Pons (tissue), 1 donor: ENCODE results near the gene RPS6KC1.

Experiments
- DNase-seq: peaks from one replicate; pipeline ENCODE4 v3.0.0-alpha.2; 2016; ENCODE audit warnings: low spot score

Gene RPS6KC1

DNA sequence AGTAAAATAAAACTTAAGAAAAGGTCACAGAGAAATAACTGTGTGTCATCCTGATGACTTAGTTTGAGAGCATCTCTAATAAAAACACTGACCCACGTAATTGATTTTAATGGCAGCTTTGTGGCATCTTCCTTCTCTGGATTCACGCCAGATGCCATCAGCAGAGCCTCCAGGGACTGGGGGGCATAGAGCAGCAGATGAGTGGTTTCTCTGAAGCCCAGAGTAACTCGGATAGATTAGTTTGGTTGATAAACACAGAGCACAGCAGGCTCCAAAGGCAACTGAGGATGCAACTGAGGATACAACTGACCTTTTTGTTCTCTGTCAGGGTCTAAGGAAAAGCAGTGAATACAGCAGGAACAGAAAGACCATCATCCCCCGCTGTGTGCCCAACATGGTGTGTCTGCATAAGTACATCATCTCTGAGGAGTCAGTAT, 180.8 kb downstream of the RPS6KC1 start:
- DNase-seq, result peak; percentile 14

DNA sequence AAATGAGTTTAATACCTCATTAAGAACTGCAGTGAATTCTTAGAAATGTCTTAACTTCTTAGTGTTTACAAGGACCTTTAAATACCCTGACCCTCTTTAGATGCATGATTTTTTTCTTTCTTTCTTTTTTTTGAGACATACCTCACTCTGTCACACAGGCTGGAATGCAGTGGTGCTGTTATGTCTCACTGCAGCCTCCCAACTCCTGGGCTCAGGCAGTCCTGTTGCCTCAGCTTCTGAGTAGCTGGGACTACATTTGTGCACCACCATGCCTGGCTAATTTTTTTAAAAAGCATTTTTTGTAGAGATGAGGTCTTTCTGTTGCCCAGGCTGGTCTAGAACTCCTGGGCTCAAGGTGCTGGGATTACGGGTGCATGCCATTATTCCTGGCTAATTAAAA, 191.8 kb downstream of the RPS6KC1 start:
- DNase-seq, result no peak

DNA sequence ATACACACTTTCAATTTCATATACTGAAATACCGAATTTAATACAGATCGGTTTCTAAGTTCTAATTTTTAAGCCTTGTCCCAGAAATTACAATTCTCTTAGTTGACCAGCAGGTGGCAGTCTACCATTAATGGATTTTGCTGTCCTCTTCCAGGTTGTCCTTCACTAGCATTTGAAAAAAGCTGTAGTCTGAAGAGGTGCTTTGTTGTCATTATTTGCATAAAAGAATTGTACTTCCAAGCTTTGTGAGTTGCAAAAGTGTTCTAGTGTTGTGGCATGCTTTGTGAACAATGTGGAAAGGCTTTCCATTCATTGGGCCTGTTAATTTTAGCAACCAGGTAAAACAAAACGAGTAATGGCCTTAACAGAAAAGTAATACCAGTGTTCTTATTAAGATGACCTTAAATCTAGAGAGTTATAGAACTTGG, 193.6 kb downstream of the RPS6KC1 start:
- peak; percentile 66 for DNase-seq

DNA sequence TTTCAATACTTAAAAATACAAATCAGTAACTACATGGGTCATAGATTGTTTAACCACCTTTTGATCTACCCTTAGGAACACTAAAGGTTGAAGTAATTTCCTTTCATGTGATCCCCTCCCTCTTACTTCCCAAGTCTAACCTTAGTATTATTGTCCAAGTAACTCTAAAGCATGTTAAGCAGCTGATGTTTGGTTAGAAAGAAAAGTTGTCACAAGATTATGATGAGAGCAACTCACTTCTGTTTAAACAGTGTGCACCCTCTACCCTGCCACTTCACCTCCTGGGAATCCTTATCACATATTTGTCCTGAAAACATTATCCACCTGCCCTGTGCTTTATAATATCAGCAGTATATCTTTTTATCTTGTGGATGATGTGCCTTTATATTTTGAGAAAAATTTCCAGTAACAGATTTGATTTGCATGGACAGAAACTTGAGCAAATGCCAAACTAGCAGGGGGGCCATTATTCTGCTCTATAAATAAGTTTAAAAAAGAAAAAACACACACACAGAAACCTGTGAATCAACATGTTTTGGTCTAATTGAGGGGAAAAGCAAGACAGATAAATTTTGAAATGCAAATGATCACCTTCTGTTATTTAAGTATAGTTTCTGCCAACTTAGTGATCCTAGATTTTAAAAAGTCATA, 194.3 kb downstream of the RPS6KC1 start:
- DNase-seq, result no peak

DNA sequence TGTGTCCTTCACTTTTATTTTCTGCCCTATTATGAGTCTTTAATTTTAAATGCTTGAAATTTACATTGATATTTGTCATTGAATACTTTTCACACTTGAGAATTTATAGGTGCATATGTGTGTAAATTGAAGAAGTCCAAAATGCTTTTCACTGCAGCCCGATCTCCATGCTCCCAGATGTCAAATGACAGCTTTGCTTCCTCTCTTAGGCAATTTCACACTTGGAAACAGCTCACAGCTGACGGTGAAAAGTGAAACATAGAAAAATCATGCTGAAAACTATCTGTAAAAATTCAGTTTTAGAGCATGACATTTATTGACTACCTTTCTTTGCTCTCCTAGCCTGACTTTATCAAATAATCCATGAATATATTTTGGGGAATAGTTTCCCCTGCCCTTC, 196.0 kb downstream of the RPS6KC1 start:
- no peak for DNase-seq

DNA sequence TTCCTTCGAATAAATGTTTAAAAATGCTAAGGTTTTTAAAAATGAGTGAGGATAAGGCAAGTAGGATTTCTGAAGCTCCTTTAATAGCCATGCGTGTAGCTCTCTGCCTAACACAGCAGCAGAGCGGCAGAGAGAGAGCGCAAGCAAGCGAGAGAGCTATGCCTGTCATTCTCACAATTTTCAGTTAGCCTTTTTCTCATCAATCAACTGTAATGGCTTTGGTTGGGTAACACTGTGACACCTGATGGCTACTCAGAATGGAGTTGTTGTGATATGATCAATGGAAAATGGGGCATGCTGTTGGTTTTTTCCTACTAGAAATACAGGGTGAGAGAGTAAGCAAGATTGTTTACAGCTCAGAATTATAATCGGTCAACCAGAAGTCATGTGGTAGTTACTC, 198.4 kb downstream of the RPS6KC1 start:
- no peak for DNase-seq

DNA sequence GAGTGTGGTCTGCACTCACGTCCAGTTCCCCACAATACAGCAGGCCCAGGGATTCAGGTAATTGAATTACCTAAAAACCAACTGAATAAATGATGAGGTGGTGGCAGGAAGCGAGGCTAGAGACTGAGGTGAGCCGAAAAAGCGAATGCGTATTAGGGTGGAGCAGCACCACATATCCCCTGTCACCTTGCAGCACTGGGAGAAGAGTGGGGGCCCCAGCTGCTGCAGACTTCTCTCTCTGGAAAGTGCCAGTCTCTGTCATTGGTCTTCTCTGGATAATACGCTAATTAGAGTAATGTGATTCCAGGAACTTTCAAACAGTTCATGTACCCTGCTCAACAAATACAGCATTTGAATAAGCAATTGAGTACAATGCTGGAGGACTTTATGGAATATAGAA, 199.0 kb downstream of the RPS6KC1 start:
- no peak for DNase-seq

DNA sequence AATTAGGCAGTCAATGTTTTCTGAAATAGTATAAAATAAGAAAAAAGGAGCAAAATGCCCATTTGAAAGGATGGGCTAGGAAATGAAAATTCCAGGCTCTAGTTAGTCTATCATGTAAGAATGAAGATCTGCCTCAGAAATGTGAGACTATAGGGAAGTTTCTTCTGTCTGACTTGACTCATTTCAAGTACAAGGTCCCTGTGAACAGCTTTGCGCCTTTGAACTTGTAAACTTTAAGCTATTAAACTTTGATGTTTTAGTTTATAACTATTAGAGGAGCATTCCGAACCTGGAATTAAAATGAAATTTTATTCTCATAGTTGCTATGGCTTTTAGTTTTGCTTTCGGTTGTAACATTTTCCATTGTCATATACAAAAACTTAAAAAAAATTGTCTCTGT, 199.4 kb downstream of the RPS6KC1 start:
- no peak for DNase-seq

DNA sequence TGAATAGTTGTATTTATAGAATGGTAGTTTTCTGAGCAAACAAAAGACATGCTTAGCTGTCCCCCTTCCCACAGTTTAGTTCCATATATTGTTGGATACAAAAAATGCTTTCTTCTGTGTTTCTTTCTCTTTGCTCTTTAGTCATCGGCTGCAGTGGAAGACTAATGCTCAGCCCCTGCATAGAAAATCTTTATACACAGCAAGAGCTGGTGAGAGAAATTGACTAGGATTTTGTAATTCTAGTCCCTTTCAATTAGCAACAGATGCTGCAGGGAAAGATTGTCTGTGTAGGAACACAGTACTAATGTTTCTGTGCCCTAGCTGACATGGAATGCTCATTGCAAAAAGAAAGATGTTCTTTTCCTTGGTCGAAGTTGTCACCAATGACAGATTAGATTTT, 200.9 kb downstream of the RPS6KC1 start:
- no peak for DNase-seq

DNA sequence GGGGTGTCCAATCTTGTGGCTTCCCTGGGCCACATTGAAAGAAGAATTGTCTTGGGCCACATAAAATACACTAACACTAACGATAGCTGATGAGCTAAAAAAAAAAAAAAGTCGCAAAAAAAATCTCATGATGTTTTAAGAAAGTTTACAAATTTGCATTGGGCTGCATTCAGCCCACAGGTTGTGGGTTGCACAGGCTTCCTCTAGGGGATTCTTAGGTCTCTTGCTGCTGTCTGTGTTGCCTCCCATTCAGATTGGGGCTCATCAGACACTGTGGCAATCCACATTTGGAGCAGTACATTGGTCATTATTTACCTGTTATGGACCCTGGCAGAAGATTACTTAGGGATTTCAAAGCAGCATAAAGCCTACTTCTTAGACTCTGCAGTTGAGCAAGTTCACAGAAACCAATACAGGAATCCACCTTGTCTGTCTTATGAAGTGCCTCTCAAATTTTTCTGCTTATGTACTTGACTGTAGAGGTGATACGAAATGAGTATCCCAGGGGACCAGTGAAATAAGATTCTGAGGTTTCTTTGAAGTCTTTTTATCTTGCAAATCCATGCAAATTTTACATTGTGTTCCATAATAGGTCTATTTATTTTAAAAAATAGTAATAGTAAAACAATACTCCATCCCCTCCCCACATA, 205.5 kb downstream of the RPS6KC1 start:
- no peak for DNase-seq

DNA sequence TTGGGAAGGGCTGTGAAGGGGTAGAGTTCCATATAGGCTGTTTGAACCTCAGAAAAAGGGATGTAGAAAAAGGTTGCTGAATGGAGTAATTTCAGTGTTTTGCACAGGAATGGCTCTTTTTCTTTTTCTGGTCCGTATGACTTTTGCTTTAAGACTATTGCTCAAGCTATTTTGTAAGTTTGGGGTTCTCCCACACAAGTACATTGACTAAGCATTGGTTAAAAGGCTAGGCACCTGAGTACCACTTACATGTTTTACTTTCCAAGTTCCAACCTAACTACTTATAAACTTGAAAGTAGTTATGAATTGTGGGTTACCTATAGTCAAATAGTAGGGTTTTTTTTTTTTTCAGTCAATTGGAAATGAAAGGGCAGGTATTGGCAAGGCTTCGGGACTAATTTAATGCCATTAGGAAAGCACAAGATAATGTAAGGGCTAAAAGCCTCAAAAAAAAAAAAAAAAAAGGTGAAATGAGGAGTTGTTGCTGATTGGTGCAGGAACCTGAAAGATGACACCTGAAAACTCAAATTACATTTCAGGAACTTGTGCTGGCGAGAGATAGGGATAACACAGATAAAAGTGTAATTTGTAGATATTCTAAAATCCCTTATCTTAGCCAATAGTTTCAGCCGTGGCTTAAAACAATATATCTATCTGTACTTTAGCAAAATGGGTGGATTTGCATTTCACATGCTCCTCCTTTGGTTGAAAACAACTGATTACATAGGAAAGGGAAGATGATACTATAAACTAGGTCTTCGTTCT, 209.5 kb downstream of the RPS6KC1 start:
- no peak for DNase-seq

DNA sequence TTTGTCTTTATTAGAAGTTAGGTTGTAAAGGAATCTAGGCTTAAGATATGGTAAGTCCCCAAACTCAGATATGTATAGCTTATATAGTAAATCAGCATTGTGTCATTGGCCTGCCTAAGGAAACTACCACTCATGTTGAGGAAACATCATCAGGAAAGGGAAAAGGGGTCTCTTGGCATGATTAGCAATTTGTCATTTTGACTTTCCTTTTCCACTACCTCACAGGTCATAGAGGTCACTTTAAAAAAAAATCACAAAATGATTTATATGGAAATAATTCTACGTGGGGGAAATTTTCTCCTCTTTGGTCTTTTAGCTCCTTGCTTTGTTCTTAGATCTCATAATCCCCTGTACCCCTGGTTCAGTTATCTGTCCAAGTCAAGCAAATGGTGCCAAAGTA, 213.5 kb downstream of the RPS6KC1 start:
- DNase-seq, result no peak

DNA sequence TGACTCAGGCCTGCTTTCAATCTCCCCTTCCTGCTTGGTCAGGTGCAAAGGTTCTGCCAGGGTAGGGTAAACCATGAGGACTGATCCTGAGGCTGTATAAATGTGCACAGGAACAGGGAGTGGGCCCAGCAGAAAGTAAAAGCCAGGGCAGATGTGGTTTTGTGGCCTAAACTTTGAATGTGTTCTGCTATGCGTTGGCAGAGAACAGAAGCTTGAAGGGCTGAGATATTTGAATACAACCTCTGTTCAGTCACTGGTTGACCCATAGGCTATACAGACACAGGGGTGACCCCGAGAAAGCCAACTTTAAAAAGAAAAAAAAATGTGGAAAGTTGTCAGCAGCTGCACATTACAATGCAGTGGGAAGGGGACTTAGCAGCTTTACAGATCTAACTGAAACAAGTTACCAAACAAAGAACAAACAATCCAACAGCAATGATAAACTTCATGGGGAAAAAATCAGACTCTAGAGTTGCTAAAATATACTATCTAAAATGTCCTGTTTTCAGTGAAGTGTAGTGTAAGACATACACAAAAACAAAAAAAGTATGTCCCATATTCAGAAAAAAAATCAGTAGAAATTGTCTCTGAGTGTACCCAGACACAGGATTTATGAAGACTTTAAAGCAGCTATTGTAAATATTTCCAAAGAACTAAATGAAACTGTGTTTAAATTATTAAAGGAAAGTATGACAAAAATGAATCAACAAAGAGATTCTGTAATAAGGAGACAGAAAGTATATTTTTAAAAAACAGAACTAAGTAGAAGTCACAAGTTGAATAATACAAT, 216.1 kb downstream of the RPS6KC1 start:
- no peak for DNase-seq

DNA sequence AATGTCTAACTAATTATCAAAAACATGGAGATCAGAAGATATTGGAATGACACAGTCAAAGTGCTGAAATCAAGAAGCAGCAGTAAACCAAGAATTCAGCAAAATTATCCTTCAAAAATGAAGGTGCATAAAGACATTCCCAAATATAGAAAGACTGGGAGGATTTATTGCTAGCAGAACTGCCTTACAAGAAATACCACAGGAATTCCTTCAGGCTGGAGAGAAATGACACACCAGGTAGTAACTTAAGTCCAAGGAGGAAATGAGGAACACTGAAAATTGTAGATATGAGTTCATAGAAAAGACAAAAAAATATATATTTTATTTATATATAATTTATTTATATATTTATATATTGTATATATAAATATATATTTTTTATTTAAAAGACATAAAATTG, 217.2 kb downstream of the RPS6KC1 start:
- no peak for DNase-seq

DNA sequence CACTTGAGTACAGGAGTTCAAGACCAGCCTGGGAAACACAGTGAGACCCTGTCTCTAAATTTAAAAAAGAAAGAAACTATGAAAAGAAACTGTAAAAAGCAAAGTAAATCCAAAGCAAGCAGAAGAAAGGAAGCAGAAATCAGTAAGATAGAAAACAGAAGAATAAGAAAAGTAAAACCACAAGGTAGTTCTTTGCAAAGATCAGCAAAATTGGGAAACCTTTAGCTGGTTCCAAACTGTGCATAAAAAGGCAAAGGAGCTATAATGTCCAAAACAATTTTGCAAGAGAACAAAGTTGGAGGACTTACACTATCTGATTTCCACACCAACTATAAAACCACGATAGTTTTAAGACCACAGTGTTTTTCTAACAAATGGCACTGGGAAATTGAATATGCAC, 218.8 kb downstream of the RPS6KC1 start:
- no peak for DNase-seq

DNA sequence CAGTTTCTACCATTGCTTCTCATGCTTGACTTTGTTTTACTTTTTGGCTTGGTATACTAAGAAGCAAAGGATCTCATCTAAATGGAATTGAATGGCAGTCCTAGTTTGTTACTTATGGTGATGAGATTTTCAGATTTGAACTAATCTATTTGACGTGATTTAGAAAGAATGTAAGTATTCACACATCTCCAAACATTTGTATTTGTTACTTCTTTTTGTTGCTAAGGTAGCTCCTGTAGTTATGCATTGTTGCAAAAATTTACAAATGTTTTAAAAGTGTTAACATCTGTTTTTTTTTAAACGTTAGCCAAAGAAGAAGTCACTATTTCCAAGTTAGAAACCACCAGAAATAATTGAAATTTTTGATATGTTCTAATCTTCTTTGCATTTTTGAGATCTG, 222.5 kb downstream of the RPS6KC1 start:
- DNase-seq, result no peak

DNA sequence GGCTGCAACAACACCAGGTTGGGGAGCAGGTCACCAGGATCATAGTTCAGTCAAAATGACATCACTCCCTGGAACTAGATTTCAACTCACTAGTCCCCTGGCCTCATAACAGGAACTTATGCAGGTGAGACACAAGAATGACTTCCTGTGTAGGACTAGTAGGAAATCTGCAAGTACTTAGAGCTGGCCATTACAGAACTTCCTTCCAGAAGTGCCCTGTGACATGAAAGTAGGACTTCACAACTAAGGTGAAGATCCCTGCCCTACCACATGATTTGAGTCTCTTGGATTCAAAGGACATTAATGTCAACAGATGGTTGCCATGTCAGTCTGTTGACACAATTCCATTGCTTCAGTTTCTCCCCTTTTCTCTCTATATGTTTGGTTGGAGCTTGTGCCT, 223.1 kb downstream of the RPS6KC1 start:
- no peak for DNase-seq

DNA sequence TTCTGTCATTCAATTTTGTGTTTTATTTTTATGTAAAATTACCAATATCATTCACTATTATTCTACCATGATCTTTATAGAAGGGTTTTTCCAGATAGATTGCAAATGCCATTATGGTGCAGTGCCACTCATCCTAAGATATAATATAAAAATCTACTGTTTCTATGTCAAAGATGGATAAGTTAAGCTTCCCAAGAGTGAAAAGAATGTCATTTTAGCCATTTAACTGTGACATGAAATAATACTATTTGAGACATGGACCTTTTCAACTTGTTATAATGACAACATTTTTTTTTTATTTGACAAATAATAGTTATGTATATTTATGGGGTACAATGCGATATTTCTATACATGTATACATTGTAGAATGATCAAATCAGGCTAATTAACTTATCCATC, 224.3 kb downstream of the RPS6KC1 start:
- DNase-seq, result no peak

DNA sequence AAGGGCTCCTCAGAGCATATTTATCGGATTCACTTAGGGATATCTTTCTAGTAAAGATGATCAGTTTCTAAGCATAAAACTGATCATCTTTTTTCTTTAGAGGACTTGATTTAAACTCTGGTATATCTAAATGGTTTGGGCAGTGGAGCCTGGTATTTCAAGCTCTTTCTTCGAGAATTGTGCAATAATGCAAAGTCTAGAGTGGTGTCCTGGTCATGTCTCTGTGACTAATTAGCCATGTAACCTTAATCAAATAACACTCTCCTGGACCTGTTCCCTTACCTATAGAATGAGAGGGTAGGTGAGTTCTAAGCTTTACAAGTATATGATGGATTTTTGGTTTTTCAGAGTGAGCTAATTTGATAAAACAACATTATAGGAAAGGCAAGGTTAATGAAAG, 225.2 kb downstream of the RPS6KC1 start:
- DNase-seq, result no peak

DNA sequence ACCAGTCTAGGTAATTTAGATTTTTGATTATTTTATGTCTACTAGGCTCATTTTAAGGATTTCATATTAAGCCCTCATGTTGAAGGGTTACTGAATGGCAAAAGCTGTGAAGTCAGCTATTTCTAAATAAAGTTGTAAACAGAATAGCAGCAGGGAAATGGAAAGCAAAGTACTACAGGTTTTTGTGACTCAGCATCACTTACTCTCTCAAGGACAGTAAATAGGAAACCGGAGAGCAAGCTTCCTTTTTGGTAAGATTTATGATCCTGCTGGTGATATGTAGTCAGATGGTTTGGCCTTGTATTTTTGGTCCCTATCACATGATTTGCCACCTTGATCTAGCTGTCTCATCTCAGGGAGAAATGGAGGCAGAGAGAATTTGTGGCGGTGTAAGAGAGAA, 226.0 kb downstream of the RPS6KC1 start:
- DNase-seq, result no peak

DNA sequence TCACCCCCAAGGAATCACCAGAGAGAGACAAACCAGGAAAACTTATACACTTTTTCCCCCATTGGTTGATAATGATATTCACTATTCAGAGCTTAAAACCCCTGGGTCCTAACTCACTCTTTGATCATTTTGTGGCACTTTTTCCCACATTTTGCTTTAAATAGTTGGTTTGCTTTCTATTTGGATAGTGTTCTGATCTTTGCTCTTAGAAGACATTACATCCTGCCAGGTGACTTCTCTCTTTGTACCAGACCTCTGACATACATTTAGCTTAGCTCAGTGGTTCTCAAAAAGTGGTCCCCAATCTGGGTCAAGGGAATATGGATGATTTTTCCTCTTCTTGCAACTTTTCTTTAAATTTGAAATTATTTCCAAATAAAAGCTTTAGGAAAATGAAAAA, 228.4 kb downstream of the RPS6KC1 start:
- no peak for DNase-seq

DNA sequence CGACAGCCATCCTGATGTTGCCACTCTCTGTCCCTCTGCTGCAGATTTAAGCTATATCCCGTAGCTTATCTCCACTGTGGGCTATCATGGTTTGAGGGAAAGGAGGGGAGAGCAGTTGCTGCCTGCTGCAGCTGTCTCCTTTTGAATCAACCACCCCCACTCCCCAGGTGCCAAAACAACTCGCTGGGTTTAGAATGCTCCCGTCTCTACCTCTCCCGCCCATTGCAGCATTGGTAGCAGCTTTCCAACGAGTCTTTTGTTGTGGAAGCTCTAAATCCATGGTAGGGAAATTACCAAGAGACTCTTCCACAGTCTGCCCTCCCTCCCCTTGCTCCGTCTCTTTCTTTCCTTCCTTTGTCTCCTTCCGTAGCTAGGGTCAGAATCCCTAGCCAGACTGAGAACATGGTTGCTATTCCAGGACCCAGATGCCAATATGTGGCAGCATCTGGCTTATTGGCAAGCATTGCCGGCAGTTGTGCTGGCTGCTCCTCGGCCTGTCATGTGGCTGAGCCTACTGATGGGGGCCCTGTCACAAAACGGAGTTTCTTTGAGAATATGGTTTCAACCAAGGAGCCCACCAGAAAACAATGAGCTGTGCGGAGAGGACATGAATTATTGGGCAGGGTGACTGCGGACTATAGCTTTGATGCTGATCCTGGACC, 230.7 kb downstream of the RPS6KC1 start:
- peak; percentile 31 for DNase-seq
